Measurements from ENCODE around the gene MANBA.
"Not testable (repeated sequence)": the region's sequence is repeated elsewhere in the genome, so short reads cannot be mapped to it uniquely, and the experiment has no call there.

The MANBA gene

DNA sequence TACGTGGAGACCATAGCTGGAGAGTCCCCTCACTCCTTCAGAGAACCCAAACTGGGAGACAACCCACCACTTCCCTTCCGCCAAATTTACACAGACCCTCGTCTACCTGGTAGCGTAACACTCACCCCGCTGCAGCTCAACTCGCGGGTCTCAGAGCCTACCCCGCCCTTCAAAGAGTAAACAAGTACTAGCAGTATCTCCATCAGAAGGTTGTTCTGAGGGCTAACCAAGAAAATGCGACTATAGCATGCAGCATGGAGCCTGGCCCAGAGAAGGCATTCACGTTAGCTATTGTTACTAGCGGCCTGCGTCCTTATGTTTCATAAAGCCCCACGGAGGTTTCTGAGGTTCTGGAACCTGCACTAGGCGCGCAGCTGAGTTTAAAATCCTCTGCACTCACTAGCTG is 531 bp upstream of the MANBA start:
- DNase-seq: peak in 1 of 3 donors; percentile 17

DNA sequence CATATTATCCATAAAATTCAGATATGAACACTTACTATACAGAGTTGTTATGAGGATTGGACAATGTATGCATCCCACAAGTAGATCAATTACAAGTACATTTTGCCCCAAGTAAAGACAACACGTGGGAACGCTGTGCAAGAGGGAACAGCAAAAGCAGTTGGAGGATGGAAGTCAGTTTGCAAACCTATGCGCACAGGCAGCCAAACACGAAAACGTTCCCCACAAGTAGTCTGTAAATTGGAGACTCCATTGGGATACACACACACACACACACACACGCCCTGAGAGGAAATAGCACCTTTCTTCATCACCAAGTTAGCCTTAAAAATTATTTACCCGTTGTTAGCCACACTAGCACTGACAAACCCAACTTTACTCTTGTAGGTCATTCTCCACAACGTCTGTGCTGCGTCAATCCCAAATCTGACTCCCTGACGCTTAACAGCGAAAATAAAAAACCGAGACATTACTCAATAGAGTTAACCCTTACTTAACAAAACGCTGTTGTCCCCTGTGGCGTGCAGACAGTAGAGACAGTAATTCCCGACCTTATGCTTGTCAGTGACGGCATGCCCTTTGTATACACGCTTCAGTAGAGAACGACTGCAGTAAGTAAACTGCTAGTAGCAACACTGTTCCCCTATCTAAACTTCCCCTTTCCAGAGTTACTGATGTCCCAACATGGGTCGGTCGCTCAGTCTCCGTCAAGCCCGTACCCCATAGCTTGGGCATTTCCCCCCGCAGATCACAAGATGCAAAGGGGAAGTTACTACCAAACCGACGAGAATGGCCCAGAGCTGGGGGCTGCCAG is 730 bp downstream of the MANBA start:
- peak; percentile 93 to 98 (median 95) for DNase-seq

DNA sequence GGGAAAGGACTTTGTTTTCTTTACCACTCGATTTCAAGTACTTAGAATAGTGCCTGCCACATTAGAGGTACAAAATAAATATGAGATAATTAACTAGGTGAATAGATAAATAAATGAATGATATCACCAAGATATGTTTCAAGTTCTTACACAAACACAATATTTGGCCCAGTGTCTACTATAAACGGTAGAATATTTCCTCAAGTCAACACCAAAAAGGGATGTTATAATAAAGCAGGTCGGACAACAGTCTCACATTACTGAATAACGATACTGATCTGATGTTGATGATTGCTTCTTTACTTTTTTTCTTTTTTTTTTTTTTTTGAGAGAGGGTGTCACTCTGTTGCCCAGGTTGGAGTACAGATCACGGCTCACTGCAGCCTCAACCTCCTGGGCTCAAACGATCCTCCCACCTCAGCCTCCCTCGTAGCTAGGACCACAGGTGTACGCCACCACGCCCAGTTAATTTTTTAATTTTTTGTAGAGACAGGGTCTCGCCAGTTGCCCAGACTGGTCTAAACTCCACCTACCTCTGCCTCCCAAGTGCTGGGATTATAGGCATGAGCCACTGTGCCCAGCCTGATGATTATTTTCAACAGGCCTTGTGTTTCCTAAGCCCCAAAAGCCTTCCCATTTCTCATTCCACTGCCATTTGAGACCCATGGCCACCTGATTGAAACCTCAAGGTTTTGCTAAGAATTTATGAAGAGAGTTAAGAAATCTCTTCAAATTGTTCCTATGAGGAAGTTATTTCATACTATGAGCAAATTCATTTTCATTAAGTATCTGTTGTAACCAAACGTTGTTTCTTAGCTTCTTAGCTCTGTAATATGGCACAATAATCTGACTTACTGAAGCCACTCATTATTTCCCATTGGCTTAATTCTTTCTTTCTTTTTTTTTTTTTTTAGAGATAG is 2.3 kb downstream of the MANBA start:
- peak in 2 of 3 donors; percentile 39 to 67 for DNase-seq

DNA sequence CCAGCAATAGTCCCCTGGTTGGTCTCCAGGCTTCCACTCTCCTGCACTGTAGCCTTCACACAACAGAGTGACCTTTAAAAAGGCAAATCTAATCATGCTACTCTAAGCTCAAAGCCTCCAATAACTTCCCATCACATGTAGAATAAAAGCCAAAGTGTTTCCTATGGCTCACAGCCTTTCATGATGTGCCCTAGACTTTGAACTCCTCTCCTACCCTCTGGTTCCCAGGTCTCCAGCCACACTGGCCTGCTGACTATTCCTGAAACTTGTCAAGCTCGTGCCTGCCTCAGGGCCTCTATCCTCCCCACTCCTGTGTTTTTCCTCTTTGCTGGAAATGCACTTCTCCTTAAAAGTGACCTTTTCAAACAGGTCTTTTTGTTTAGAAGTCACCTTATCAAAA is 3.1 kb downstream of the MANBA start:
- DNase-seq: no peak

DNA sequence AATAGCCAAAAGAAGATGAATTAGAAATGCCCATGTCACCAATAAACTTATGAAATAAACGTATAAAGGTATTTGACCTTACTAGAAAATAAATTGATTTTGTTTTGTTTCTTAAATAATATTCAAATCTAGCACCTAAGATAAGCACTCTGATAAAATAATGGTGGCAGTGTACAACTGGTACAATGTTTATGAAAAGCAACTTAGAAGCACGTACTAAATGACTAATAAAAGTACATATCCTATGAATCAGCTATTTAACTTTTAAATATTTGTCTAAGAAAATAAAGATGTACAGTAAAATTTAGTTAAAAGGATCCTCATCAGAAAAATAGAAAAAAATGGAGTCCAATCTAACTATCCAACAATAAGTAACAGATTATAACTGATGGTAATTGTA is 6.7 kb downstream of the MANBA start:
- DNase-seq: no peak

DNA sequence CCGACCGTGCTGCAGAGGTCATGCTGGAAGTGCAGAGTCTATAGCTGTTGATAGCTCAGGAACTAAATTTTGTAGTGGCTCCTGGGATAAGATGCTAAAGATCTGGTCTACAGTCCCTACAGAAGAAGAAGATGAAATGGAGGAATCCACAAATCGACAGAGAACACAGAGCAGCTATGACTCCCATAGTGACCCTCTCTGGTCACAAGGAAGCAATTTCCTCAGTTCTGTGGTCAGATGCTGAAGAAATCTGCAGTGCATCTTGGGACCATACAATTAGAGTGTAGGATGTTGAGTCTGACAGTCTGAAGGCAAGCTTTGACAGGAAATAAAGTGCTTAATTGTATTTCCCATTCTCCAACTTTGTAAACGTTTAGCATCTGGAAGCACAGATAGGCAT is 8.8 kb downstream of the MANBA start:
- DNase-seq: peak in 2 of 3 donors; percentile 34 to 50

DNA sequence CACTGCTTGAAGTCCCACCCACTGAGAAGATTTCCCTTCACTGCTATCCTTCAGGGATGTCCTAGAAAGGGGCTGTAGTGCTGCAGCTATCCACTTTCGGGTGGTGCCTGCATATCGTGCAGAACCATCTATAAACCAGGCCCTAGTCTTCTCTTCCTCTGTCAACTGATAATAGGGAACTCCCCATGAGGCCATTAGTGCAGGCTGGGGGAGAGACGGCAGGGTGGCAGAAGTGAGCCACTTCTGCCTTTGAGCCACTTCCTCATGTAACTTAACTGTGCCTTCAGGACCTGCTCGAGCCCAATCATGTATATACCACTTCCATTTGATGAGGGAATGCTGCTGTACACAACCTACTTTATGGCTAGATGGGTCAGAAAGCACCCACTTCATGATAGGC is 17.4 kb downstream of the MANBA start:
- DNase-seq: peak; percentile 75 to 79 (median 78)

DNA sequence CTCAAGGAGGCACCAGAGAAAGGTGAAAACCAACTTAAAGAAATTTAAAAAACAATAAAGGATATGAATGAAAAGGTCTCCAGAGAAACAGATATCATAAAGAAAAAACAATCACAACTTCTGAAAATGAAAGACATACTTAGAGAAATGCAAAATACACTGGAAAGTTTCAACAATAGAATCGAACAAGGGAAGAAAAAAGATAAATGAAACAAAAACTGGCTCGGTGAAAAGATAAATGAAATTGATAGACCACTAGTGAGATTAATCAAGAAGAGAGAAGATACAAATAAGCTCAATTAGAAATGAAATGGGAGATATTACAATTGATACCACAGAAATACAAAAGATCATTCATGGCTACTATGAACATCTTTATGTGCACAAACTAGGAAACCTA is 22.0 kb downstream of the MANBA start:
- DNase-seq: not testable (repeated sequence)

DNA sequence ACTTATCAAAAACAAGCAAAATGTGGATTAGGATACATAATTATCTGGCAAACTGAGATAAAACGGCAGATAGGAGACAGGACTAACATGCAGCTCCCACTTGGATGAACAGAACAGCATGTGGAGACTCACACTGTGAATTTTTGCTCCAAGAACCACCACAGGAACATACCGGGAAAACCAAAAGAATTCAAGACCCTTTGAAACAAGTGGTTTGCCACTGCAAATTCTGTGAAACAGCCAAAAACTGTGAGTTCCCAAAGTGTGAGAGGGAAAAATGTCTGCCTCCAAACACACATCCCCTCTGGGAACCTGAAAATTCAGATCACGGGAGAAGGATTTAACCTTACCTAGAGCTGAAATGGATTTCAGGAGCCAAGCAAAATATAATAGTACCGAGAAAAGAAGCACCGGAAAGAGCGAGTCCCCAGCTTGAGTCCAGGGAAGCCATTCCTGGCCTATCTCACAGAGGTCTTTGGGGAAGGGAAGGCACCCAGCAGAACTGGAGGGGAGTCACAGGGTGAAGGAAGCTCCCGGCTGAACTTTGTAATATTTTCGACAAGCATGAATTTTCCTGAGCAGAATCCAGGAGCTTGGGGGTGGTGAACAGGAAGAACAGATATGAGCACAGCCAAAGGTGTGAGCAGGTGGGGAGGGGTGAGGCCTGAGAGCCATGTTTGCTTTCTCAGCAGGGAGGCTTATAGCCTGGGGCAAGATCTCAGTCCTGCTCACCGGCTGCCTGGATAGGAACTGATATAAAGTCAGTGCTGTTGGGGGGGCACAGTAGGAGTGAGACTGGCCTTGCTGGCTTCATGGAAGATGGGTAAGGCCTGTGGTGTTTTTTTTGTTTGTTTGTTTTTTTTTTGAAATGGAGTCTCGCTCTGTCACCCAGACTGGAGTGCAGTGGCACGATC is 23.9 kb downstream of the MANBA start:
- no peak for DNase-seq

DNA sequence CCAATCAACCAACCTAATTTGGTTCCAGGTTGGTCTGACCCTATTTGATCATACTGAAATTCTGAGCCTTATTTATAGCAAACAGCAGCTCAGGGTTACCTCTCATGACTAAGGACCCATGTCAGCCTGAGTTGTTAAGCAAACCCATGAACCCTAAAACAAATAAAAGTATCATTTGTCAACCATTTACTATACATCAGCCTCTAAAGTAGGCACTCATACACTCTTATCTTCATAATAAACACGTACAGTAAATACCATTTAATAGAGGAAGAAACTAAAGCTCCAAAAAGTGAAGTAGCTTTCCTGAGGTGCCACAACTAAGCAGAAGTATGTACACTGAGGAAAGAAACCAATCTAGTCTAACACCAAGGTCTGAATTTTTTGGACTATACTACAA is 25.2 kb downstream of the MANBA start:
- DNase-seq: peak in 2 of 3 donors; percentile 35 to 40

DNA sequence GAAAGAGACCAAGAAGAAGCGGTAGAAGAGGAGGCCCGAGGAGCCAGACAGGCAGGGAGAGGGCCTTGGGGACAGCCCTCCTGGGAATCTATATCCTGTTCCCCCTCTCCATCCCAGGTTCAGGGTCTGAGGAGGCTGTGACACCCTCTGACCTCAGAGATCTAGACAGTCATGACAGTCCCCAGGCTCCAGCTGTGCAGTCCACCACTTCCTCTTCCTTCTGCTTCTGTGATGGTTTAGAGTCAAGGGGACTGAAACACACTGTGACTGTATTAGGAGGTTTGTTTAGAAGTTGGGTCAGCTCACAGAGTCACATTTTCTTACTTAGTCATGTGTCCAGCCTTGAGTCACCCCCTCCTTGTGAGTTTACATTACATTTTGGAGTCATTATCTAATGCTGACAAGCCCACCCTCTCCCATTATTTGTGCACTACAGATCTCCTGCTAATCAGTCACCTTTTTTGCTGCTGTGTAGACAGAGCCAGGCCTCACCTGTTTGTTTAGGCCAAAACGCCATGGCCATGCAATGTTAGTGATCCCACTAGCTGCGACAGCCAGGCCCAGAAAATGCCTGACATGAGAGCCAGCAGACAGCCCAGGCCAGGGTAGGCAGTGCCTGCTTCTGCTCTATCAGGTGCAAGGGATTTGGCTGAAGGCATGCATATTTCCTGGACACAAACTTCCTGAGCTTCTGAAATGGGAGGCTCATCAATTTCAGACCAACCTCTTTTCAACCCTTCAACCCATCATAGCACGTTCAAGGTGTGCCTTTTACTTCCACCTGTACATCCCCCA is 26.0 kb downstream of the MANBA start:
- DNase-seq: peak; percentile 78 to 93 (median 89)

DNA sequence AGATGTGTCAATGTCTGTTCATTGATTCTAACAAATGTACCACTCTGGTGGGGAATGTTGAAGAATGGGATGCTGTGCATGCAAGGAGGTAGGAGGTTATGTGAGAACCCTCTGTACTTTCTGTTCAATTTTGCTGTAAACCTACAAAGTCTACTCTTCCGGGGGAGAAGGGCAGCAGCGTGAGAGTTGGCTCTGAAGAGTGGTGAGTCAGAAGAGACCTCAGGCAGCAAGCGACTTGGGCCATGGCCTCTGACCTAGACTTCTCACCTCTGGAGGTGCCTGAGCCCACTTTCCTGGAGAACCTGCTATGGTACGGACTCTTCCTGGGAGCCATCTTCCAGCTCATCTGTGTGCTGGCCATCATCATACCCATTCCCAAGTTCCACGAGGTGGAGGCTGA is 26.7 kb downstream of the MANBA start:
- peak in 1 of 3 donors; percentile 30 for DNase-seq

DNA sequence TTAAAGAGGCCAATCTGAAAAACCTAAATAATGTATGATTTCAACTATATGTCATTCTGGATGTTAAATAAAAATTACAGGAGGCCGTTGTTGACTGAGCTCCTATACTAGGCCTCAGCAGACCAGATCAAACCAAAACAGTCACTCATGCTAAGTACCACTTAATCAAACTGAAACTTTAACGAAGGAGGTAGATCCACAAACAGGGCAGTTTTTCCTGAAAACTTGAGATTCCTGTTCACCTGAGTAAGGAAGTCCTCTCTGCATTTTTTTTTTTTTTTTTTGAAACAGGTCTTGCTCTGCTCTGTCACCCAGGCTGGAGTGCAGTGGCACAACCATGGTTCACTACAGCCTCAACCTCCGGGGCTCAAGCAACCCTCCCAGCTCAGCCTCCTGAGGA is 27.7 kb downstream of the MANBA start:
- no peak for DNase-seq

DNA sequence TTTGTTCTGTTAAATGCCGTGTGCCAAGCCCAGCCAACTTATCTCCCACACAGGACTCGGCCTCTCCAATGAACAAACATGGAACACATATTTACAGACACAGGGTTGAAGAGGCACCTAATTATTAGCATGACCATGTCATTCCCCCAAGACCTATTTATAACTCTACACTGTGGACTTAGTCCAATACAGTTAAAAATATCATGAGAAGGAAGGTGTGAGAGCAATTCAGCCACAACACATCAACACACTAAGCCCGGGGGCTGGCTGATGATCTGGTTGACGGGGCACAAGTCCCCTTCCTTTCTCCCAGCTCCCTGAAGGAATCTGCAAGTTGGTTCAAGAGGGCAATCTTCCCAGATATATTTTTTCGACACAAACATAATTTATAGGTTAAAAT is 28.1 kb downstream of the MANBA start:
- no peak for DNase-seq

DNA sequence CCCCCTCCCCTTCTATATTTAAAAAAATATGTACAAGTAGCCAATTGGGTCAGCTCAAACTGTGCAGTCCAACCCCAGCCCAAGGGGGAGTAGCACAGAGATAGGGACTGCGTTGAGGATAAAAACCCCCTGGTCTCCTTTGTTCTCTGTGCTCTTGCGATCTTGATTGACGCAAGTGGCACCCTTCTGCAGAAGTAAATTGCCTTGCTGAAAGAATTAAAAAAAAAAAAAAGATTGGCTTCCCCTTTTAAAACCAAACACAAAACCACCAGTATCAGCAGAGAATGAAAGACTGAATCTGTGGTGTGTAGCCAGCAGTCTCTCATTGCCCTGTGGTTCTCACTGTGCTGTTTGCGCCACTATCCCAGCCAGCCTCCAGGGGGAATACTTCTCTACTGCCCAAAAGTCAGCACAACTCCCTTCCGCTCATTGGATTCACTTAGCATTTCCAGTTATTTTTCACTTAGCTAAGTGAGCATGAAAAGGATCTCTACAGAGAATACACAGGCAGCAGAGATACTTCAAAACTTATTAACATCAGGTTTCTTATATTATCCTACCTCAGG is 29.7 kb downstream of the MANBA start:
- DNase-seq: no peak

DNA sequence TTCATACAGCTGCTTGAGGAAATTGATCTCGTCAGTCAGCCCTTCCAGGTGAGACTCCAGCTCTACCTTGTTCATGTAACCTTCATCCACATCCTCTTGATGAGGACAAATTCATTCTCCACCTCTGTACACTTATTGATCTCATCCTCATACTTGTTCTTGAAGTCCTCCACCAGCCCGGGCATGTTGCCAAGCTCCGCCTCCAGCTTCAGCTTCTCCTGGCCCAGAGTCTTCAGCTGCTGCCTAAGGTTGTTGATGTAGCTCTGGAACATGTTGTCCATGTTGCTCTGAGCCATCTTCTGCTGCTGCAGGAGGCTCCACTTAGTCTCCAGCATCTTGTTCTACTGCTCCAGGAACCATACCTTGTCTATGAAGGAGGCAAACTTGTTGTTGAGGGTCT is 31.3 kb downstream of the MANBA start:
- DNase-seq: not testable (repeated sequence)

DNA sequence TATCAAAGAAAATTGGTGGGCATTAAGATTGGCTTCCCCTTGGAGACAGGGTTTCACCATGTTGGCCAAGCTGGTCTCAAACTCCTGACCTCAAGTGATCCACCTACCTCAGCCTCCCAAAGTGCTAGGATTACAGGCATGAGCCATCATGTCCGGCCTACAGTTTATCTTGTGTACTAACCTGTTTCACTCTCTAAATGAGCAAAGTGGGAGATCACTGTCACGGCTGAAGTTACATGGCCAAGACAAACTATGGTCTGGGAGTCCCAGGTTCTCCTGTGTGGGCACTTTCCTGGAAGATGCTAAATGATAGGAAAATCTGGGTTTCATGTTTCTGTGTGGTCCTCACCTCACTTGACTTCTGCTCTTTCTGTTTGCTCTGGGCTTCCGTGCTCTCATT is 33.8 kb downstream of the MANBA start:
- not testable (repeated sequence) for DNase-seq

DNA sequence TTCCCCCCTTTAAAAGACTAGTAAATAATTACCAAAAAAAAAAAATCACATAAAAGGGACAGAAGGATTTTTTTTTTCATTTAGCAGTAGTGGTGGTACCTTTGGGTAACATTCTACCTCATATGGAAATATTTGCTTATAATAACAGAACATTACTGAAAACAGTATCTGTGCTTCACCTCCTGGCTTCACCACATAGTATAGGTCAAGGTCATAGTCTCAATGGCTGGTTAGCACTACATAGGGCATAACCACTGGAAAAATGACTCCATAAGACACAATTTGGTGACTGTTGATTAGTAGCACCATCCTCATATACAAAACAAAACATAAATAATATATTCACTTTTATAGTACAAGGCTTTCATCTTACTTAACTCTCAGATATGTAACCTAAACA is 34.7 kb downstream of the MANBA start:
- DNase-seq: no peak

DNA sequence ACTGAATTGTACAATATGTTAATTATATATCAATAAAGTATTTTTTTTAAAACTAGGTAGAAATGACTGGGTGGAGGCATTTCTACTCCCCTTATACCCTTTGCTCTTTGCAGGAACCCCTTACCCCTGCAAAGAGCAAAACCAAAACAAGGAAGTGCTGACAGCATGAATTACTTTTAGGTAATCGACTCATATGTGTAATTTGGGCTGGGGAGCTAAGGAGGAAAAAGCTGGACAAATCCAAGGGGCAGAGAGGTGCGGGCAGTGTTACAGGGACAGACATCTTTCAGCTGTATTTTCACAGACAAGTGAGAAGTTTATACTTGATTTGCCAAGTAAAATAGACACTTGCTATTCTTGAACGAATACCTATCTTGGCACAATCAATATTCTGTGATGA is 35.5 kb downstream of the MANBA start:
- no peak for DNase-seq

DNA sequence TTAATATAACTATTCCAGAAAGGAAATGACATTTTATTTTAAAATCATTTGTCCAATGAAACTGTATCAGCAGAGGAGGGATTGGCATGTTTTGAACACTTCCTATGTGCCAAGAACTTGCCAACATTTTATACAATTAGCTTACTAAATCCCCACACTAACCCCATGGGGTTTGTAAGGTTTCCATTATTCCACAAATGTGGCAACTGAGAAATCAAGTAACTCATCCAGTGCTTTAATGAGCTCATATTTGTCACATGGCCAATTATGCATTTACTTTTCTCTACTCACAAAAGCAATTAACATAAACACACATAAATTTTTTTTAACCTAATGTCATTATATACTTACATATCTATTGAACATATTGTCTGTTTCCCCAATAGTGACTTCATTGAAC is 37.3 kb downstream of the MANBA start:
- DNase-seq: no peak

DNA sequence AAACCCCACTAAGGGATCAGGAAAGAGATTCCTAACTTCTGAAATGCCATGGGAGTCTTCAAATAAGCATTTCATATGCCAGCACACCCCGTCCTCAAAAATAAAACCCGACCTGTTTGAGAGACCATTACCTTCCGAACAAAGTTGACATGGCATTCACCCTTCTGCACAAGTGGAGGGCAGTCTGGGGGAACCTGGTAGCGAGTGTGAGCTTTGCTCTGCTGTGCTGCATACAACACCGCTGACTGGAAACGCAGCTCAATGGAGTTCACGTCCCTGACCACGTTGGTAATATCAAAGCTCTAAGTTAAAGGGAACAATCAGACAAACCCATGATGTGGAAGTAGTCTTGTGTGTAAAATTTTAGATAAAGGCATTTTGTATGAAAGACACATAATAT is 38.0 kb downstream of the MANBA start:
- no peak for DNase-seq
